Measurements from ENCODE around the gene TIMM21. TPM values are rescaled to one million over a fixed set of nuclear protein-coding genes. Genes with fewer than 3 reads are reported as not detected.

Gene TIMM21
- total and polyA plus RNA-seq, 2 of the 13 experiments (the other 11 are each of a cell fraction or from before 2014, with no cell fraction given): 29.6 to 62.3 TPM

DNA sequence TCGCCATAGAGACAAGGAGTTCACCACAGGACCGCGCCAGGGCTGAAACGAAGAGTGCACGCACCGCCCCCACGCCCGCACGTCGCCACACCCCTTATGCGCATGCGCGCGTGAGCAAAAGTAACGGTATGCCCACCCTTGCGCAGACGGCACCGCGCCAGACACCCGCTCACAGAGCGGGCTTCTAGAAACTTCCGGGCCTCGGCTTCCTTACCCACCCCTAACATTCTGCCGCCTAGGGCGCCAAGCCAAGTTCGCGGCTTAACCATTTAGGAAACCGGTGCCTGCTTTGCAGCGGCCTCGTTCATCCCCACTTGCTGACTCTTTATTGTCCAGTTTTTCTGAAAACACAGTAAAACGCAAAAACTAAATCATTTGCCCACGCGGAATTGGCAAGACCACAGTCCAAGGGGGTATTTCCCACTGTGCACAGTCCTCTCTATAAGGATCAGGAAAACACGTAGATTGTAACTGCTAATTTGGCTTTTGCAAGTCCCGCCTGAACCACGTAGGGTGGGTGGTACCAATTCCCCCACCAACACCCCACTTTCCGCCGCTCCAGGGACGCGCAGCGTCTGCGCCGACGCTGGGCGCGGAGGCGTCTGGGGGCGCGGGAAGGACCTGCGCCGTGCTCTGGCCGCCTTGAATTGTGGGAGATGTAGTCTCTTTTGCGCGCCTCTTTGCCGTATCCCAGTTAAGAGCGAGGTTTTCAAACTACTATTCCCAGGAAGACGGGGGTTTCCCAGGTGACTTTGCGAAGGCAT, at the start of gene TIMM21, which contains the start of gene FBXO15 (continued):
- TF ChIP-seq ZNF503 (CRISPR knock-in tag; IDR thresholded peaks at IDR 0.05) (peak; percentile 50; the same call in 1 of the 2 replicates), EP300 (IDR thresholded peaks at IDR 0.05; ENCODE audit: low read depth in 2 of 2, low read length in 2 of 2) (peak in 1 of 2 experiments; percentile 11; a peak in 1 of 4 replicates), EP300 (CRISPR knock-in tag; IDR thresholded peaks at IDR 0.05; ENCODE audit: borderline replicate concordance) (no peak), SP2 (CRISPR knock-in tag; IDR thresholded peaks at IDR 0.05) (no peak), ZNF275 (CRISPR knock-in tag; IDR thresholded peaks at IDR 0.05; ENCODE audit: borderline replicate concordance) (peak; percentile 70), ARID4A (CRISPR knock-in tag; IDR thresholded peaks at IDR 0.05; ENCODE audit: borderline replicate concordance) (peak; percentile 85; the same call in 1 of the 2 replicates), ZSCAN25 (CRISPR knock-in tag; IDR thresholded peaks at IDR 0.05) (no peak), ZNF263 (CRISPR knock-in tag; IDR thresholded peaks at IDR 0.05) (peak; percentile 39; the same call in 1 of the 2 replicates), POGK (CRISPR knock-in tag; conservative IDR thresholded peaks at IDR 0.05) (peak; percentile 77; the same call in 1 of the 2 replicates), ZSCAN22 (CRISPR knock-in tag; IDR thresholded peaks at IDR 0.05) (0 out of 2 replicates have a peak, but pooled peaks have one; percentile 54), ZNF629 (CRISPR knock-in tag; conservative IDR thresholded peaks at IDR 0.05) (peak; percentile 35; the same call in 1 of the 2 replicates), TSC22D2 (CRISPR knock-in tag; IDR thresholded peaks at IDR 0.05; ENCODE audit: borderline replicate concordance) (peak; percentile 59; the same call in 1 of the 2 replicates), ZNF256 (CRISPR knock-in tag; conservative IDR thresholded peaks at IDR 0.05) (peak; percentile 91; the same call in 1 of the 2 replicates)
- TF ChIP-seq, protein P1, sequence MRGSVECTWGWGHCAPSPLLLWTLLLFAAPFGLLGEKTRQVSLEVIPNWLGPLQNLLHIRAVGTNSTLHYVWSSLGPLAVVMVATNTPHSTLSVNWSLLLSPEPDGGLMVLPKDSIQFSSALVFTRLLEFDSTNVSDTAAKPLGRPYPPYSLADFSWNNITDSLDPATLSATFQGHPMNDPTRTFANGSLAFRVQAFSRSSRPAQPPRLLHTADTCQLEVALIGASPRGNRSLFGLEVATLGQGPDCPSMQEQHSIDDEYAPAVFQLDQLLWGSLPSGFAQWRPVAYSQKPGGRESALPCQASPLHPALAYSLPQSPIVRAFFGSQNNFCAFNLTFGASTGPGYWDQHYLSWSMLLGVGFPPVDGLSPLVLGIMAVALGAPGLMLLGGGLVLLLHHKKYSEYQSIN (CRISPR knock-in tag; IDR thresholded peaks at IDR 0.05; ENCODE audit: borderline replicate concordance): no peak
- TF ChIP-seq, protein P2, sequence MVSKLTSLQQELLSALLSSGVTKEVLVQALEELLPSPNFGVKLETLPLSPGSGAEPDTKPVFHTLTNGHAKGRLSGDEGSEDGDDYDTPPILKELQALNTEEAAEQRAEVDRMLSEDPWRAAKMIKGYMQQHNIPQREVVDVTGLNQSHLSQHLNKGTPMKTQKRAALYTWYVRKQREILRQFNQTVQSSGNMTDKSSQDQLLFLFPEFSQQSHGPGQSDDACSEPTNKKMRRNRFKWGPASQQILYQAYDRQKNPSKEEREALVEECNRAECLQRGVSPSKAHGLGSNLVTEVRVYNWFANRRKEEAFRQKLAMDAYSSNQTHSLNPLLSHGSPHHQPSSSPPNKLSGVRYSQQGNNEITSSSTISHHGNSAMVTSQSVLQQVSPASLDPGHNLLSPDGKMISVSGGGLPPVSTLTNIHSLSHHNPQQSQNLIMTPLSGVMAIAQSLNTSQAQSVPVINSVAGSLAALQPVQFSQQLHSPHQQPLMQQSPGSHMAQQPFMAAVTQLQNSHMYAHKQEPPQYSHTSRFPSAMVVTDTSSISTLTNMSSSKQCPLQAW (CRISPR knock-in tag; IDR thresholded peaks at IDR 0.05): peak; percentile 51; the same call in 1 of the 2 replicates

All from HepG2 (cell line).